ENCODE data around the gene SHROOM2.

SHROOM2 gene

GRCh38 chrX:9995855-9996339, 209.7 kb downstream of the SHROOM2 start:
- no peaks in the 10 kb centered on the region for H3K9me3 Mint-ChIP-seq
- peak; percentile 57 to 61 for DNase-seq
- no peak overlapping the region for H3K27ac Mint-ChIP-seq
- H3K4me1 Mint-ChIP-seq: peaks cover 19% of the 10 kb centered on the region
- no peak overlapping the region for H3K4me3 Mint-ChIP-seq
- ATAC-seq: no peak
- H3K27me3 Mint-ChIP-seq: no peaks in the 10 kb centered on the region

GRCh38 chrX:9997041-9997440, 210.8 kb downstream of the SHROOM2 start:
- Mint-ChIP-seq H3K4me3 (peak overlapping the region in 1 of 2 donors; percentile 59), H3K9me3 (no peaks in the 10 kb centered on the region), H3K4me1 (peaks cover 19% of the 10 kb centered on the region), H3K27ac (peak overlapping the region in 1 of 2 donors; percentile 72), H3K27me3 (no peaks in the 10 kb centered on the region)
- no peak for ATAC-seq
- no peak for DNase-seq

GRCh38 chrX:9997524-9997923, 211.3 kb downstream of the SHROOM2 start:
- no peaks in the 10 kb centered on the region for H3K9me3 Mint-ChIP-seq
- H3K27ac Mint-ChIP-seq: peak overlapping the region in 1 of 2 donors; percentile 72
- DNase-seq: peak; percentile 53 to 79
- H3K27me3 Mint-ChIP-seq: no peaks in the 10 kb centered on the region
- H3K4me1 Mint-ChIP-seq: peaks cover 19% of the 10 kb centered on the region
- H3K4me3 Mint-ChIP-seq: peak overlapping the region; percentile 5 to 59
- peak; percentile 99 for ATAC-seq

Data from stimulated activated naive CD8-positive, alpha-beta T cell treated with anti-CD3 and anti-CD28 coated beads, Interleukin-15, amount 100 ng/mL, for 72 hours (primary cell).